SK-N-SH (cell line): ENCODE results near the gene UVRAG. TPM values are rescaled to one million over a fixed set of nuclear protein-coding genes. Genes with fewer than 3 reads are reported as not detected.

ENCODE experiments used
- CTCF ChIA-PET: fragments of 300-600, 350-600 bp; formaldehyde crosslinking; extraction: SDS; loops from one replicate; lab custom pipeline; 2021; lab: Yijun Ruan, JAX
- POLR2A ChIA-PET: fragments of 350-600 bp; sonication (Branson Sonifier 250); formaldehyde crosslinking; extraction: SDS; loops from one replicate; lab custom pipeline; 2020; ENCODE audit warnings: antibody characterized with exemption, inconsistent platforms; lab: Yijun Ruan, JAX
- DNase-seq: peaks from one replicate; pipeline ENCODE4 v3.0.0; 2012
- H2AFZ ChIP-seq: fragments of 200-600 bp; sonication (generic); 2 replicates; pipeline ENCODE4 v1.8.1; 2016; ENCODE audit warnings: antibody characterized with exemption, mild to moderate bottlenecking, low read depth
- H3F3A ChIP-seq: fragments of 200-600 bp; sonication (generic); replicated peaks from 2 replicates; pipeline ENCODE3; 2016; ENCODE audit warnings: antibody characterized with exemption, mild to moderate bottlenecking; ENCODE audit not compliant: insufficient read depth
- H3K27ac ChIP-seq, 2 experiments: fragments of 200-500 bp in 1 of 2; fragments of 200-600 bp in 1 of 2; sonication (Bioruptor generic) in 1 of 2; sonication (generic), shearing (Covaris generic) in 1 of 2; 2 replicates each; pipeline versions ENCODE4 v1.5.1 to v1.6.1; 2014 to 2016; ENCODE audit warnings: low read depth in 2 of 2, inconsistent platforms in 1 of 2, low read length in 1 of 2, mild to moderate bottlenecking in 1 of 2, mixed read lengths in 1 of 2
- H3K27me3 ChIP-seq: fragments of 200-600 bp; sonication (generic), shearing (Covaris generic); 2 replicates; pipeline ENCODE4 v1.6.1; 2016; ENCODE audit warnings: mixed run types; ENCODE audit not compliant: insufficient read depth
- H3K36me3 ChIP-seq, 2 experiments: fragments of 200-500 bp in 1 of 2; fragments of 200-600 bp in 1 of 2; sonication (Bioruptor generic) in 1 of 2; sonication (generic) in 1 of 2; replicated peaks in 1 of 2; 2 replicates each; pipeline versions ENCODE3 to v1.5.1; 2014 to 2016; ENCODE audit warnings: low read length in 1 of 2, mild to moderate bottlenecking in 1 of 2; ENCODE audit not compliant: insufficient read depth in 2 of 2, control insufficient read depth in 1 of 2
- H3K4me1 ChIP-seq, 2 experiments: fragments of 200-500 bp in 1 of 2; fragments of 200-600 bp in 1 of 2; sonication (Bioruptor generic) in 1 of 2; sonication (generic), shearing (Covaris generic) in 1 of 2; 2 replicates each; pipeline versions ENCODE4 v1.5.1 to v1.6.1; 2014 to 2016; ENCODE audit warnings: low read depth in 1 of 2, low read length in 1 of 2, mixed run types in 1 of 2; ENCODE audit not compliant: insufficient read depth in 2 of 2, control insufficient read depth in 1 of 2
- H3K4me2 ChIP-seq: fragments of 200-600 bp; sonication (generic), shearing (Covaris generic); 2 replicates; pipeline ENCODE4 v1.6.1; 2017; ENCODE audit warnings: mixed run types
- H3K4me3 ChIP-seq, 2 experiments: fragments of 200-500 bp in 1 of 2; fragments of 200-600 bp in 1 of 2; sonication (Bioruptor generic) in 1 of 2; sonication (generic), shearing (Covaris generic) in 1 of 2; 2 replicates each; pipeline versions ENCODE4 v1.5.1 to v1.8.1; 2014 to 2016; ENCODE audit warnings: low read depth in 2 of 2, inconsistent platforms in 1 of 2, low read length in 1 of 2, mild to moderate bottlenecking in 1 of 2, mixed read lengths in 1 of 2, moderate library complexity in 1 of 2
- H3K79me2 ChIP-seq: fragments of 200-600 bp; sonication (generic); 2 replicates; pipeline ENCODE4 v1.8.1; 2017; ENCODE audit warnings: mild to moderate bottlenecking; ENCODE audit not compliant: insufficient read depth
- H3K9ac ChIP-seq: fragments of 200-600 bp; sonication (generic); 2 replicates; pipeline ENCODE4 v1.6.1; 2017; ENCODE audit warnings: mixed run types
- H3K9me2 ChIP-seq: fragments of 200-600 bp; sonication (generic); 2 replicates; pipeline ENCODE4 v1.6.1; 2017; ENCODE audit warnings: mixed run types
- H3K9me3 ChIP-seq: fragments of 200-600 bp; sonication (generic); 2 replicates; pipeline ENCODE4 v1.6.1; 2017; ENCODE audit warnings: mixed run types, mild to moderate bottlenecking, moderate library complexity
- H4K20me1 ChIP-seq: fragments of 200-600 bp; sonication (generic); 2 replicates; pipeline ENCODE4 v1.6.1; 2017; ENCODE audit warnings: mild to moderate bottlenecking, mixed run types; ENCODE audit not compliant: insufficient read depth
- CHD2 ChIP-seq: fragments of 150-350 bp; IDR thresholded peaks from 2 replicates; pipeline ENCODE4 v1.6.1; 2018; ENCODE audit warnings: low read length; ENCODE audit not compliant: partially characterized antibody
- ELF1 ChIP-seq: IDR thresholded peaks from 2 replicates; pipeline ENCODE4 v1.4.0; 2012
- EP300 ChIP-seq, 2 experiments: IDR thresholded peaks; 2 replicates each; pipeline versions ENCODE4 v1.4.0 to v1.6.1; 2012; ENCODE audit warnings: borderline replicate concordance in 1 of 2, low read depth in 1 of 2, low read length in 1 of 2
- FOSL2 ChIP-seq: IDR thresholded peaks from 2 replicates; pipeline ENCODE4 v1.4.0; 2012; ENCODE audit warnings: low read depth, mild to moderate bottlenecking, moderate library complexity, borderline replicate concordance
- GATA2 ChIP-seq: sonication (generic); formaldehyde crosslinking; IDR thresholded peaks from 2 replicates; pipeline ENCODE4 v1.5.0; 2020; ENCODE audit warnings: mild to moderate bottlenecking, missing genetic modification reagents
- IRF3 ChIP-seq: fragments of 150-350 bp; IDR thresholded peaks from 2 replicates; pipeline ENCODE4 v1.6.1; 2016; ENCODE audit warnings: mild to moderate bottlenecking, low read depth, low read length
- JUND ChIP-seq: IDR thresholded peaks from 2 replicates; pipeline ENCODE4 v1.4.0; 2012
- MAX ChIP-seq: IDR thresholded peaks from 2 replicates; pipeline ENCODE4 v1.4.0; 2012; ENCODE audit warnings: low read depth
- MEF2A ChIP-seq: IDR thresholded peaks from 2 replicates; pipeline ENCODE4 v1.4.0; 2012; ENCODE audit warnings: low read depth, borderline replicate concordance
- MXI1 ChIP-seq: IDR thresholded peaks from 2 replicates; pipeline ENCODE4 v1.6.1; 2012; ENCODE audit warnings: mild to moderate bottlenecking, low read depth, low read length, improper control_type of control experiment
- NFIC ChIP-seq: IDR thresholded peaks from 2 replicates; pipeline ENCODE4 v1.4.0; 2012; ENCODE audit warnings: borderline replicate concordance
- NRF1 ChIP-seq: IDR thresholded peaks from 2 replicates; pipeline ENCODE4 v1.6.1; 2012; ENCODE audit warnings: low read depth, mild to moderate bottlenecking, low read length
- POLR2AphosphoS5 ChIP-seq: IDR thresholded peaks from 2 replicates; pipeline ENCODE4 v1.6.1; 2012; ENCODE audit warnings: low read depth, low read length
- RAD21 ChIP-seq: IDR thresholded peaks from 2 replicates; pipeline ENCODE4 v1.6.1; 2012; ENCODE audit warnings: mild to moderate bottlenecking, low read length
- SIN3A ChIP-seq: IDR thresholded peaks from 2 replicates; pipeline ENCODE4 v1.6.1; 2012; ENCODE audit warnings: low read depth, mild to moderate bottlenecking, low read length, moderate library complexity, borderline replicate concordance
- SMC3 ChIP-seq: IDR thresholded peaks from 2 replicates; pipeline ENCODE4 v1.6.1; 2012; ENCODE audit warnings: low read depth, low read length, improper control_type of control experiment
- TAF1 ChIP-seq: IDR thresholded peaks from 2 replicates; pipeline ENCODE4 v1.6.1; 2012; ENCODE audit warnings: low read depth, mild to moderate bottlenecking, low read length, moderate library complexity, borderline replicate concordance
- TCF12 ChIP-seq: IDR thresholded peaks from 2 replicates; pipeline ENCODE4 v1.4.0; 2012
- YY1 ChIP-seq: IDR thresholded peaks from 2 replicates; pipeline ENCODE4 v1.4.0; 2012; ENCODE audit warnings: low read depth, mild to moderate bottlenecking
- WGBS: methylation state at CpG from one replicate; pipeline ENCODE4 v1.1.6; 2017; ENCODE audit warnings: low lambda C conversion rate; 5-methylcytosine and 5-hydroxymethylcytosine counted together
- polyA plus RNA-seq, 3 experiments: library from polyadenylated mRNA; depleted of rRNA; stranded (reverse); fragments of >200 nt; gene quantifications; 2 replicates each; pipeline ENCODE4 v1.2.3, GENCODE V29; 2012

The UVRAG gene
- polyA plus RNA-seq, 1 of the 3 experiments (the other 2 are of a cell fraction): 5.8 TPM

- POLR2A ChIA-PET: no interaction called here
- no peak for TF ChIP-seq RAD21
- Histone ChIP-seq H3K4me1 (peaks cover 0 to 15% of the 10 kb centered on the region in 2 experiments; a peak in 1 of 4 replicates), H3K36me3 (no peaks in the 10 kb centered on the region), H3K27me3 (no peaks in the 10 kb centered on the region; the same call in 1 of the 2 replicates), H3K79me2 (no peaks in the 10 kb centered on the region), H3K9me2 (no peaks in the 10 kb centered on the region), H4K20me1 (no peaks in the 10 kb centered on the region), H2AFZ (no peak overlapping the region), H3K9ac (no peak overlapping the region), H3K4me2 (no peak overlapping the region), H3F3A (no peaks in the 10 kb centered on the region), H3K27ac (no peak overlapping the region), H3K9me3 (no peaks in the 10 kb centered on the region), H3K4me3 (no peak overlapping the region)
- DNase-seq: no peak
- 86% methylated on average over 2 of the region's 2 CpGs for WGBS
- CTCF ChIA-PET: interaction anchor here (0.6 to 4.5 kb wide), 5 partner anchors 9 to 434 kb away, joined by 3 to 36 read pairs (median 4); no protein-coding TSS in a partner anchor
Observed at GRCh38 chr11:75793966-75794365, 21.0 kb upstream of the UVRAG start.

- Histone ChIP-seq H3K79me2 (no peaks in the 10 kb centered on the region), H3K27me3 (no peaks in the 10 kb centered on the region; the same call in 1 of the 2 replicates), H2AFZ (no peak overlapping the region), H3K27ac (no peak overlapping the region), H4K20me1 (no peaks in the 10 kb centered on the region), H3K9ac (no peak overlapping the region), H3K4me3 (no peak overlapping the region), H3K9me2 (no peaks in the 10 kb centered on the region), H3K36me3 (no peaks in the 10 kb centered on the region), H3K4me1 (peaks cover 0 to 15% of the 10 kb centered on the region in 2 experiments; a peak in 1 of 4 replicates), H3F3A (no peaks in the 10 kb centered on the region), H3K9me3 (no peaks in the 10 kb centered on the region), H3K4me2 (no peak overlapping the region)
- TF ChIP-seq NFIC: no peak
- WGBS: 73% methylated on average over 3 of the region's 4 CpGs
- POLR2A ChIA-PET: no interaction called here
- CTCF ChIA-PET: interaction anchor here (3.4 to 4.5 kb wide), 2 partner anchors 7 to 72 kb away, joined by 21 to 36 read pairs; no protein-coding TSS in a partner anchor
- no peak for DNase-seq
Observed at GRCh38 chr11:75795276-75796090, 19.5 kb upstream of the UVRAG start.

- H4K20me1 ChIP-seq: no peaks in the 10 kb centered on the region
- peaks cover 0 to 12% of the 10 kb centered on the region in 2 experiments; a peak in 1 of 4 replicates for H3K4me1 ChIP-seq
- no peak overlapping the region for H3K4me3 ChIP-seq
- no peaks in the 10 kb centered on the region; the same call in 1 of the 2 replicates for H3K27me3 ChIP-seq
- no peak overlapping the region for H3K4me2 ChIP-seq
- POLR2A ChIA-PET: no interaction called here
- H3K36me3 ChIP-seq: no peaks in the 10 kb centered on the region
- no peaks in the 10 kb centered on the region for H3K9me3 ChIP-seq
- 83% methylated on average over 2 of the region's 2 CpGs for WGBS
- no peak overlapping the region for H3K9ac ChIP-seq
- CTCF ChIA-PET: no interaction called here
- H3K9me2 ChIP-seq: no peaks in the 10 kb centered on the region
- DNase-seq: no peak
- no peaks in the 10 kb centered on the region for H3K79me2 ChIP-seq
- no peak overlapping the region for H2AFZ ChIP-seq
- TF ChIP-seq CHD2 (no peak), SMC3 (no peak), TCF12 (no peak), MAX (no peak), ELF1 (no peak), NFIC (no peak), SIN3A (no peak), MEF2A (no peak), POLR2AphosphoS5 (no peak), EP300 (IDR thresholded peaks at IDR 0.05; ENCODE audit: borderline replicate concordance in 1 of 2, low read depth in 1 of 2, low read length in 1 of 2) (no peak), JUND (no peak), TAF1 (no peak), NRF1 (no peak), FOSL2 (no peak), GATA2 (CRISPR knock-in tag) (no peak), MXI1 (no peak), IRF3 (no peak), YY1 (no peak)
- no peak overlapping the region for H3K27ac ChIP-seq
- H3F3A ChIP-seq: no peaks in the 10 kb centered on the region
Observed at GRCh38 chr11:75796091-75796435, 18.9 kb upstream of the UVRAG start.
